NT2/D1 (cell line): ENCODE measurements around the gene CFAP73.

Experiments
- DNase-seq: peaks from one replicate; pipeline ENCODE4 v3.0.0-alpha.2; 2011; ENCODE audit warnings: low read depth, low spot score
- H3K27me3 ChIP-seq: 2 replicates; pipeline ENCODE4 v1.6.0; 2011; ENCODE audit warnings: mild to moderate bottlenecking; ENCODE audit not compliant: insufficient read length, insufficient read depth
- H3K36me3 ChIP-seq: 2 replicates; pipeline ENCODE4 v1.6.1; 2011; ENCODE audit warnings: mild to moderate bottlenecking, low read length, mixed read lengths; ENCODE audit not compliant: insufficient read depth, insufficient read length
- H3K4me1 ChIP-seq: 2 replicates; pipeline ENCODE4 v1.5.1; 2011; ENCODE audit not compliant: insufficient read depth, insufficient read length
- H3K4me3 ChIP-seq: 2 replicates; pipeline ENCODE4 v1.5.1; 2011; ENCODE audit warnings: low read depth; ENCODE audit not compliant: insufficient read length
- H3K9ac ChIP-seq: 2 replicates; pipeline ENCODE4 v1.6.0; 2011; ENCODE audit warnings: low read depth; ENCODE audit not compliant: insufficient read length
- H3K9me3 ChIP-seq: 2 replicates; pipeline ENCODE4 v1.5.1; 2011; ENCODE audit warnings: mild to moderate bottlenecking, low read length; ENCODE audit not compliant: insufficient read depth
- SUZ12 ChIP-seq: IDR thresholded peaks from 2 replicates; pipeline ENCODE4 v1.6.1; 2011; ENCODE audit not compliant: insufficient read length, insufficient read depth; ENCODE audit errors: extremely low read depth
- YY1 ChIP-seq: IDR thresholded peaks from 2 replicates; pipeline ENCODE4 v1.6.1; 2011; ENCODE audit not compliant: insufficient read length, insufficient read depth
- ZNF274 ChIP-seq: IDR thresholded peaks from 2 replicates; pipeline ENCODE4 v1.6.1; 2011; ENCODE audit warnings: mild to moderate bottlenecking, low read depth, low read length

The CFAP73 gene

DNA sequence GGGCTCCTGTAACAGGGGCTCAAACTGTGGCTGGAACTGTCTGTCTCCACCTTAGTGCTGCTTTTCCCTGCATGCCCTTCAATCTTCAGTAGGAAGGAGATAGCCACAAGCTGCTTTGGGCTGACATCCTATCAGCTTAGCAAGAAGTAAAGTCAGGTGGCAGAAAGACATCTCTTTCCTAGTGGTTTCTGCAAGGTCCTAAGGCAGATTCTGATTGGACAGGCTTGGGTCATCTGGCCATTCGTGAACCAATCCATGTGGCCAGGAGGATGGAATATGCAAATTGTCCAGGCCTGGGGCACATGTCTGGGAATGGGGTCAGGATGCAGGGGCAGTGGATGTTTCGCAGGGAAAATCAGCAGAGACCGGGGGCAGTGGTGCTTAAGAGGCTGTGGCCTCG lies 41.2 kb downstream of the CFAP73 start:
- TF ChIP-seq SUZ12 (no peak), ZNF274 (no peak), YY1 (no peak)
- peaks cover 25% of the 10 kb centered on the region for H3K4me1 ChIP-seq
- DNase-seq: peak; percentile 48
- peaks cover 56% of the 10 kb centered on the region for H3K36me3 ChIP-seq
- H3K9ac ChIP-seq: no peak overlapping the region
- H3K27me3 ChIP-seq: no peaks in the 10 kb centered on the region
- no peaks in the 10 kb centered on the region for H3K9me3 ChIP-seq
- no peak overlapping the region for H3K4me3 ChIP-seq

GRCh38 chr12:113191227-113191626 lies 41.7 kb downstream of the CFAP73 start:
- Histone ChIP-seq H3K4me1 (peaks cover 27% of the 10 kb centered on the region), H3K36me3 (peaks cover 58% of the 10 kb centered on the region), H3K9me3 (no peaks in the 10 kb centered on the region), H3K4me3 (no peak overlapping the region), H3K27me3 (no peaks in the 10 kb centered on the region), H3K9ac (no peak overlapping the region)
- no peak for TF ChIP-seq ZNF274
- TF ChIP-seq YY1: no peak
- TF ChIP-seq SUZ12: no peak
- DNase-seq: no peak

- peaks cover 30% of the 10 kb centered on the region for H3K4me1 ChIP-seq
Measured at GRCh38 chr12:113194971-113195391, 45.5 kb downstream of the CFAP73 start.

DNA sequence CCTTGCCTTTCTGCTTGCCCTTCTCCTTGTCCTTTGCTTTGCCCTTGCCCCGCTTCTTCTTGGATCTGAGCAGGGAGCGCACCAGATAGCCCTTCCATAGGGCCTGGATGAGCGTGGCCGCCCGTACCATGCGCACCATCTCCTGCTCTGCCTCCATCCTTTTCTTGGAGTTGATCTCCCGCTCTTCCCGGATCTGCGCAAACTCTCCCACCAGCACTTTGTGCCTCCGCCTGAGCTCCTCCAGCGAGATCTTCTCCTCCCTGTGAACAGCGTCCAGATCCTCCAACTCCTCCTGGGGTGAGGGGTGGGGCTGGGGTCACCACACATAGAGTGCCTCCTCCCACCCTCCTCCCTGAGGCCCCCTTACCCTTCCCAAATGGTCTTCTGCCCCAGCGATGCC lies 46.1 kb downstream of the CFAP73 start:
- peaks cover 30% of the 10 kb centered on the region for H3K4me1 ChIP-seq
- H3K9ac ChIP-seq: peak overlapping the region; percentile 79
- H3K9me3 ChIP-seq: no peaks in the 10 kb centered on the region
- TF ChIP-seq SUZ12 (no peak), YY1 (no peak), ZNF274 (no peak)
- no peak overlapping the region for H3K4me3 ChIP-seq
- no peak for DNase-seq
- H3K36me3 ChIP-seq: peaks cover 31% of the 10 kb centered on the region
- H3K27me3 ChIP-seq: no peaks in the 10 kb centered on the region

More at GRCh38 chr12:113194971-113195391, 45.5 kb downstream of the CFAP73 start:
- Histone ChIP-seq H3K9ac (peak overlapping the region; percentile 79), H3K9me3 (no peaks in the 10 kb centered on the region), H3K36me3 (peaks cover 36% of the 10 kb centered on the region), H3K27me3 (no peaks in the 10 kb centered on the region), H3K4me3 (no peak overlapping the region)
- DNase-seq: no peak
- TF ChIP-seq SUZ12: no peak

- no peak for TF ChIP-seq YY1
- no peak for TF ChIP-seq ZNF274
- no peak for TF ChIP-seq SUZ12
- no peak for DNase-seq
- Histone ChIP-seq H3K9ac (no peak overlapping the region), H3K9me3 (no peaks in the 10 kb centered on the region), H3K36me3 (peaks cover 22% of the 10 kb centered on the region), H3K4me1 (peaks cover 22% of the 10 kb centered on the region), H3K27me3 (no peaks in the 10 kb centered on the region), H3K4me3 (no peak overlapping the region)
Measured at GRCh38 chr12:113196582-113196981, 47.1 kb downstream of the CFAP73 start.

GRCh38 chr12:113196990-113197389 lies 47.5 kb downstream of the CFAP73 start:
- Histone ChIP-seq H3K9ac (no peak overlapping the region), H3K4me3 (no peak overlapping the region), H3K27me3 (no peaks in the 10 kb centered on the region), H3K4me1 (peaks cover 19% of the 10 kb centered on the region), H3K36me3 (peaks cover 18% of the 10 kb centered on the region), H3K9me3 (no peaks in the 10 kb centered on the region)
- DNase-seq: no peak
- no peak for TF ChIP-seq ZNF274
- no peak for TF ChIP-seq SUZ12
- TF ChIP-seq YY1: no peak

DNA sequence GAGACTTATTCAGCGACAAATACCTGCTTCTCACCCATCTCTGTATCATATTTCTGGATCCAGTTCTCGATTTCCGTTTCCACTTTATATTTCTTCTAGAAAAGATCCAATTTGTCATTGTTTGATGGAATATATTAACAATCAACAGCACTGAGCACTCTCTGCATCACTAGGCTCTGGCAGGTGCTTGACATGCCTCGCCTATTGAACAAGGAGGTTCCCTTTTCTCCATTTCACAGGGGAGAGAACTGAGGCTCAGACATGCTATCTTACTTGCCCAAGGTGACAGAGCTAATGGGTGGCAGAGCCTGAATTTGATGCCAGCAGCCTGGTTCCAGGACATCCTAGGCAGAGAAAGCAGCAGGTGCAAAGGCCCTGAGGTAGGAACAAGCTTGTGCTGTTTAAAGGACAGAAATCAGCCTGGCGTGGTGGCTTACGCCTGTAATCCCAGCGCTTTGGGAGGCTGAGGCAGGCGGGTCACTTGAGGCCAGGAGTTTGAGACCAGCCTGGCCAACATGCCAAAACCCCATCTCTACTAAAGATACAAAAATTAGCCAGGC lies 48.1 kb downstream of the CFAP73 start:
- peaks cover 15% of the 10 kb centered on the region for H3K4me1 ChIP-seq
- no peak overlapping the region for H3K9ac ChIP-seq
- H3K9me3 ChIP-seq: no peaks in the 10 kb centered on the region
- H3K36me3 ChIP-seq: peaks cover 12% of the 10 kb centered on the region
- DNase-seq: no peak
- H3K27me3 ChIP-seq: no peaks in the 10 kb centered on the region
- no peak overlapping the region for H3K4me3 ChIP-seq
- TF ChIP-seq SUZ12: no peak
- no peak for TF ChIP-seq ZNF274
- no peak for TF ChIP-seq YY1

DNA sequence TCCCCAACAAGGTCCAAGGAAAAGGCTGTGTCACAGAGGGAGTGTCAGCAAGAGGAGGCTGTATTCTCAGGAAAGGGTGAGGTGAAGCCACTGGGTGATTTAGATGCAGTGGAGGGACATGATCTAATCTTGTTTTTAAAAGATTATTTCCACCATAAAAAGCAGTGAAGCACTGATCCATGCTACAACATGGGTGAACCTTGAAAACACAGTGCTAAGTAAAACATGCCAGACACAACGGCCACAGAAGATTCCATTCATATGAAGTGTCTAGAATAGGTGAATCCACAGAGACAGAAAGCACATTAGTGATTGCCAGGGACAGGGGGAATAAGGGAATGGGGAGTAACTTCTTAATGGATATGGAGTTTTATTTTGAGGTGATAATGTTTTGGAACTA lies 48.8 kb downstream of the CFAP73 start:
- Histone ChIP-seq H3K9ac (no peak overlapping the region), H3K9me3 (no peaks in the 10 kb centered on the region), H3K4me3 (no peak overlapping the region), H3K36me3 (peaks cover 7% of the 10 kb centered on the region), H3K27me3 (no peaks in the 10 kb centered on the region), H3K4me1 (peaks cover 15% of the 10 kb centered on the region)
- TF ChIP-seq YY1 (no peak), SUZ12 (no peak), ZNF274 (no peak)
- no peak for DNase-seq
